H9 (cell line): Measurements from ENCODE around the gene RAD51C. TPM values are rescaled to one million over a fixed set of nuclear protein-coding genes. Genes with fewer than 3 reads are reported as not detected.
"Not testable (repeated sequence)": the region's sequence is repeated elsewhere in the genome, so short reads cannot be mapped to it uniquely, and the experiment has no call there.

Experiments used
- DNase-seq: peaks from one replicate; pipeline ENCODE4 v3.0.0-alpha.2; 2017
- H2AFZ ChIP-seq: one replicate; pipeline ENCODE4 v1.6.1; 2013; ENCODE audit warnings: mild to moderate bottlenecking, low read length, control low read depth, moderate library complexity
- H2AK5ac ChIP-seq: 2 replicates; pipeline ENCODE4 v1.6.1; 2013; ENCODE audit warnings: low read length, control low read depth, mixed read lengths; ENCODE audit not compliant: insufficient read length
- H2BK120ac ChIP-seq: one replicate; pipeline ENCODE4 v1.6.1; 2013; ENCODE audit warnings: low read depth, mild to moderate bottlenecking, low read length, control low read depth, inconsistent platforms; ENCODE audit not compliant: poor library complexity, severe bottlenecking
- H2BK12ac ChIP-seq: 2 replicates; pipeline ENCODE4 v1.6.1; 2013; ENCODE audit warnings: low read length, control low read depth, mixed read lengths, low read depth; ENCODE audit not compliant: insufficient read length
- H2BK15ac ChIP-seq: 2 replicates; pipeline ENCODE4 v1.6.1; 2013; ENCODE audit warnings: low read depth, low read length, control low read depth
- H2BK20ac ChIP-seq: one replicate; pipeline ENCODE4 v1.6.1; 2013; ENCODE audit warnings: low read depth, mild to moderate bottlenecking, low read length, control low read depth, inconsistent platforms; ENCODE audit not compliant: poor library complexity, severe bottlenecking
- H2BK5ac ChIP-seq: 2 replicates; pipeline ENCODE4 v1.6.1; 2013; ENCODE audit warnings: low read length, control low read depth, mixed read lengths; ENCODE audit not compliant: insufficient read length
- H3K14ac ChIP-seq: 2 replicates; pipeline ENCODE4 v1.6.1; 2013; ENCODE audit warnings: low read length, control low read depth; ENCODE audit not compliant: insufficient read depth
- H3K18ac ChIP-seq: 2 replicates; pipeline ENCODE4 v1.6.1; 2013; ENCODE audit warnings: low read depth, mild to moderate bottlenecking, mixed read lengths, low read length, control low read depth; ENCODE audit not compliant: insufficient read length
- H3K23ac ChIP-seq: 2 replicates; pipeline ENCODE4 v1.6.1; 2013; ENCODE audit warnings: low read length, control low read depth, mixed read lengths, low read depth; ENCODE audit not compliant: insufficient read length
- H3K23me2 ChIP-seq: 2 replicates; pipeline ENCODE4 v1.6.1; 2013; ENCODE audit warnings: low read depth, mild to moderate bottlenecking, mixed read lengths, low read length, control low read depth; ENCODE audit not compliant: insufficient read length, poor library complexity, severe bottlenecking
- H3K27ac ChIP-seq: 2 replicates; pipeline ENCODE4 v1.5.1; 2013; ENCODE audit warnings: low read length, control low read depth, mixed read lengths, low read depth; ENCODE audit not compliant: insufficient read length
- H3K27me3 ChIP-seq: 2 replicates; pipeline ENCODE4 v1.6.1; 2013; ENCODE audit warnings: low read length, control low read depth, inconsistent platforms; ENCODE audit not compliant: insufficient read depth
- H3K4ac ChIP-seq: 2 replicates; pipeline ENCODE4 v1.6.1; 2013; ENCODE audit warnings: low read depth, mild to moderate bottlenecking, control low read depth, inconsistent platforms, low read length, moderate library complexity
- H3K4me1 ChIP-seq: 2 replicates; pipeline ENCODE4 v1.6.1; 2013; ENCODE audit warnings: low read length, control low read depth, inconsistent platforms; ENCODE audit not compliant: insufficient read depth
- H3K4me2 ChIP-seq: 2 replicates; pipeline ENCODE4 v1.6.1; 2013; ENCODE audit warnings: low read length, control low read depth, mixed read lengths; ENCODE audit not compliant: insufficient read length, insufficient read depth
- H3K56ac ChIP-seq: 2 replicates; pipeline ENCODE4 v1.6.1; 2013; ENCODE audit warnings: low read depth, mild to moderate bottlenecking, mixed read lengths, low read length, control low read depth; ENCODE audit not compliant: insufficient read length
- H3K79me1 ChIP-seq: 2 replicates; pipeline ENCODE4 v1.6.1; 2013; ENCODE audit warnings: low read depth, mild to moderate bottlenecking, moderate library complexity, low read length, control low read depth, inconsistent platforms; ENCODE audit not compliant: insufficient read depth, poor library complexity, severe bottlenecking
- H3K79me2 ChIP-seq: 2 replicates; pipeline ENCODE4 v1.6.1; 2013; ENCODE audit warnings: low read length, control low read depth, inconsistent platforms; ENCODE audit not compliant: insufficient read depth
- H3K9ac ChIP-seq: 2 replicates; pipeline ENCODE4 v1.6.1; 2013; ENCODE audit warnings: low read length, control low read depth, mixed read lengths; ENCODE audit not compliant: insufficient read length; ENCODE audit errors: extremely low read depth
- H3K9me3 ChIP-seq: one replicate; pipeline ENCODE4 v1.6.1; 2013; ENCODE audit warnings: low read depth, low read length, inconsistent platforms; ENCODE audit not compliant: control insufficient read depth
- H3T11ph ChIP-seq: one replicate; pipeline ENCODE4 v1.6.1; 2013; ENCODE audit warnings: mild to moderate bottlenecking, low read length, control low read depth, inconsistent platforms
- H4K20me1 ChIP-seq: one replicate; pipeline ENCODE4 v1.6.1; 2013; ENCODE audit not compliant: control insufficient read depth, insufficient read length, insufficient read depth
- H4K5ac ChIP-seq: 2 replicates; pipeline ENCODE4 v1.6.1; 2013; ENCODE audit warnings: low read depth, mild to moderate bottlenecking, mixed read lengths, low read length, control low read depth; ENCODE audit not compliant: insufficient read length
- H4K8ac ChIP-seq: replicated peaks from 2 replicates; pipeline ENCODE4 v1.6.1; 2013; ENCODE audit warnings: low read length, control low read depth, mixed read lengths, low read depth; ENCODE audit not compliant: insufficient read length
- H4K91ac ChIP-seq: 2 replicates; pipeline ENCODE4 v1.6.1; 2013; ENCODE audit warnings: low read depth, mild to moderate bottlenecking, moderate library complexity, mixed read lengths, low read length, control low read depth; ENCODE audit not compliant: insufficient read length
- H3K27ac Mint-ChIP-seq, 3 experiments: 2 replicates in 2 of 3; 3 replicates in 1 of 3; pipeline ENCODE4 v1.8.0; 2020 to 2021; ENCODE audit warnings: mixed read lengths in 3 of 3, mild to moderate bottlenecking in 1 of 3, moderate library complexity in 1 of 3
- H3K27me3 Mint-ChIP-seq: 2 replicates; pipeline ENCODE4 v1.8.0; 2021; ENCODE audit warnings: low read depth, mild to moderate bottlenecking, moderate library complexity, mixed read lengths
- H3K36me3 Mint-ChIP-seq, 3 experiments: 2 replicates in 2 of 3; 3 replicates in 1 of 3; pipeline ENCODE4 v1.8.0; 2020 to 2021; ENCODE audit warnings: low read depth in 3 of 3, mixed read lengths in 3 of 3; ENCODE audit not compliant: insufficient read depth in 1 of 3
- H3K4me1 Mint-ChIP-seq, 2 experiments: 2 replicates each; pipeline ENCODE4 v1.8.0; 2020; ENCODE audit warnings: mixed read lengths in 2 of 2
- H3K4me3 Mint-ChIP-seq, 2 experiments: 2 replicates in 1 of 2; 3 replicates in 1 of 2; pipeline ENCODE4 v1.8.0; 2020 to 2021; ENCODE audit warnings: mild to moderate bottlenecking in 2 of 2, mixed read lengths in 2 of 2, moderate library complexity in 1 of 2
- H3K9me3 Mint-ChIP-seq, 2 experiments: 2 replicates in 1 of 2; 3 replicates in 1 of 2; pipeline ENCODE4 v1.8.0; 2020; ENCODE audit warnings: mild to moderate bottlenecking in 2 of 2, mixed read lengths in 2 of 2, moderate library complexity in 1 of 2
- CTCF ChIP-seq: fragments of 200-600 bp; sonication (generic); conservative IDR thresholded peaks from 3 replicates; pipeline ENCODE4 v1.8.0; 2021; ENCODE audit warnings: antibody characterized with exemption, mild to moderate bottlenecking
- WGBS: extraction: QIAGEN DNeasy Blood & Tissue Kit; methylation state at CpG from one replicate; pipeline ENCODE4 v1.1.7; 2013; ENCODE audit warnings: missing lambda C conversion rate, low lambda C conversion rate, mixed read lengths; ENCODE audit not compliant: insufficient read length; ENCODE audit errors: extremely low coverage; 5-methylcytosine and 5-hydroxymethylcytosine counted together
- total RNA-seq: library from RNA; stranded (reverse); gene quantifications from 2 replicates; pipeline ENCODE4 v1.2.1, GENCODE V29; 2021

The RAD51C gene
- total RNA-seq, 1 experiment from 2014 or later: 11.3 TPM

- Histone ChIP-seq H2BK5ac (no peak overlapping the region), H3K4ac (no peak overlapping the region), H3K27ac (no peak overlapping the region), H3K14ac (no peak overlapping the region), H3K18ac (no peak overlapping the region), H4K5ac (no peak overlapping the region), H2AK5ac (no peak overlapping the region), H2BK15ac (no peak overlapping the region), H3K27me3 (no peaks in the 10 kb centered on the region), H3K23me2 (no peaks in the 10 kb centered on the region), H2BK20ac (no peak overlapping the region), H4K20me1 (no peaks in the 10 kb centered on the region), H2BK120ac (no peak overlapping the region), H4K8ac (no peak overlapping the region), H3K23ac (no peak overlapping the region), H3K79me2 (no peaks in the 10 kb centered on the region), H3K56ac (no peak overlapping the region), H4K91ac (no peak overlapping the region), H2AFZ (no peak overlapping the region), H3T11ph (no peak overlapping the region), H3K9me3 (no peaks in the 10 kb centered on the region), H3K9ac (no peak overlapping the region), H3K79me1 (no peaks in the 10 kb centered on the region), H3K4me1 (no peaks in the 10 kb centered on the region), H3K4me2 (no peak overlapping the region), H2BK12ac (no peak overlapping the region)
- no peak overlapping the region for H3K27ac Mint-ChIP-seq
- H3K4me1 Mint-ChIP-seq: 0 out of 4 replicates have a peak, but pooled peaks cover 0 to 2% of the 10 kb centered on the region in 2 experiments
- peaks cover 5% of the 10 kb centered on the region; the same call in 1 of the 2 replicates for H3K27me3 Mint-ChIP-seq
- H3K4me3 Mint-ChIP-seq: no peak overlapping the region
- H3K36me3 Mint-ChIP-seq: no peaks in the 10 kb centered on the region
- no peaks in the 10 kb centered on the region for H3K9me3 Mint-ChIP-seq
- no peak for DNase-seq
- TF ChIP-seq CTCF: no peak
- no CpG with 5 or more reads among the region's 1 CpG for WGBS
Observed at GRCh38 chr17:58747674-58748073, 55.3 kb downstream of the RAD51C start.

- not testable (repeated sequence) for H3K36me3 Mint-ChIP-seq, H2AFZ ChIP-seq, H3K4me2 ChIP-seq, H3K23me2 ChIP-seq, H3K9me3 Mint-ChIP-seq, H3K4me1 Mint-ChIP-seq, H3K9me3 ChIP-seq, H4K91ac ChIP-seq, H2BK15ac ChIP-seq, H2BK12ac ChIP-seq, H2AK5ac ChIP-seq, H4K5ac ChIP-seq, H3K18ac ChIP-seq, H2BK120ac ChIP-seq, H2BK5ac ChIP-seq, DNase-seq, H4K8ac ChIP-seq, H2BK20ac ChIP-seq, H3K27ac ChIP-seq, H3K4ac ChIP-seq, H3K23ac ChIP-seq, H3K14ac ChIP-seq, H3K4me3 Mint-ChIP-seq, H3K9ac ChIP-seq, H3K27ac Mint-ChIP-seq, H3K79me2 ChIP-seq, H3K4me1 ChIP-seq, H3K56ac ChIP-seq, H3T11ph ChIP-seq, H4K20me1 ChIP-seq, H3K79me1 ChIP-seq, H3K27me3 ChIP-seq
- H3K27me3 Mint-ChIP-seq: peaks cover 22% of the 10 kb centered on the region
Observed at GRCh38 chr17:58749627-58750026, 57.2 kb downstream of the RAD51C start.
